GM12874 (cell line): ENCODE data around the gene FAIM2.

Source experiments
- CTCF ChIP-seq: IDR thresholded peaks from 2 replicates; pipeline ENCODE4 v1.5.1; 2011; ENCODE audit warnings: low read depth, mild to moderate bottlenecking, control low read depth, low read length, moderate library complexity; ENCODE audit not compliant: insufficient read depth

FAIM2 gene

GRCh38 chr12:49872381-49872780 is 31.3 kb downstream of the FAIM2 start:
- no peak for TF ChIP-seq CTCF

GRCh38 chr12:49871263-49871561 is 32.5 kb downstream of the FAIM2 start:
- no peak for TF ChIP-seq CTCF

- no peak for TF ChIP-seq CTCF
Observed at GRCh38 chr12:49870501-49871262, 33.0 kb downstream of the FAIM2 start.

GRCh38 chr12:49869816-49870500 is 33.7 kb downstream of the FAIM2 start:
- TF ChIP-seq CTCF = no peak

GRCh38 chr12:49868952-49869815 is 34.5 kb downstream of the FAIM2 start:
- TF ChIP-seq CTCF = no peak

- TF ChIP-seq CTCF = no peak
Observed at GRCh38 chr12:49868449-49868848, 35.3 kb downstream of the FAIM2 start.
